GM12874 (cell line): ENCODE data around the gene TATDN2.
A peak's percentile ranks its signal among the peaks of the same experiment; 100 is the strongest.

Experiments used
- CTCF ChIP-seq: IDR thresholded peaks from 2 replicates; pipeline ENCODE4 v1.5.1; 2011; ENCODE audit warnings: low read depth, mild to moderate bottlenecking, control low read depth, low read length, moderate library complexity; ENCODE audit not compliant: insufficient read depth

TATDN2 gene

GRCh38 chr3:10284496-10284895 lies 36.2 kb downstream of the TATDN2 start:
- no peak for TF ChIP-seq CTCF

GRCh38 chr3:10285272-10286132 lies 37.2 kb downstream of the TATDN2 start:
- TF ChIP-seq CTCF: no peak

- no peak for TF ChIP-seq CTCF
These were observed 37.9 kb downstream of the TATDN2 start for GRCh38 chr3:10286133-10286524.

- peak; percentile 47 for TF ChIP-seq CTCF
These were observed 38.5 kb downstream of the TATDN2 start for GRCh38 chr3:10286596-10287295.

GRCh38 chr3:10287936-10288574 lies 39.8 kb downstream of the TATDN2 start:
- TF ChIP-seq CTCF: no peak

GRCh38 chr3:10288575-10288960 lies 40.3 kb downstream of the TATDN2 start:
- TF ChIP-seq CTCF: no peak

- no peak for TF ChIP-seq CTCF
These were observed 40.8 kb downstream of the TATDN2 start for GRCh38 chr3:10289077-10289476.
